HG03521 (cell line): ENCODE results near the gene MYOZ2.

Source experiments
- ATAC-seq: cut with Tn5 transposase; IDR thresholded peaks from one replicate; pipeline ENCODE4 v1.9.1; 2021; ENCODE audit warnings: mild to moderate bottlenecking, moderate library complexity; ENCODE audit not compliant: unreplicated experiment

Gene MYOZ2

DNA sequence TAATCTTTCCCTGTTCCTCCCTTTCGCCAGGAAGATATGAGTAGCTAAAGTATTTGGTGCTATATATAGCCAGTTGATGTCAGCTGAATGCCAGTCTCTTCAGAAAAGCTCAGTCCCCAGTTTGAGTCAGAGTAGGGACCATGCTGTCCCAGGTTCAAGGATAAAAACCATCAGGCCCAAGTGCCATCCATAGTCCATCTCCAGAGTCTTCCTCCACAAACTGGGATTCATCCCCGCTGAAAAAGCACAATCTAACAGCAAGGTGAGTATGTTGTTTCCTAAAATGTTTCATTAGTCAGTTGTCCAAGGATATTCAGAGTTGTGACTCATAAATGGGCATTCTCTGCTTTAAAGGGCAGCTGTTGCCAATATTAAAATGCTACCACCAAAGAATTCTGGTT, at the start of gene MYOZ2:
Gene MYOZ2, plus strand, starts transcription at position 112 of the 401 bp plus-strand sequence. CDS start 694 bp downstream, outside the sequence.
- ATAC-seq, result no peak

DNA sequence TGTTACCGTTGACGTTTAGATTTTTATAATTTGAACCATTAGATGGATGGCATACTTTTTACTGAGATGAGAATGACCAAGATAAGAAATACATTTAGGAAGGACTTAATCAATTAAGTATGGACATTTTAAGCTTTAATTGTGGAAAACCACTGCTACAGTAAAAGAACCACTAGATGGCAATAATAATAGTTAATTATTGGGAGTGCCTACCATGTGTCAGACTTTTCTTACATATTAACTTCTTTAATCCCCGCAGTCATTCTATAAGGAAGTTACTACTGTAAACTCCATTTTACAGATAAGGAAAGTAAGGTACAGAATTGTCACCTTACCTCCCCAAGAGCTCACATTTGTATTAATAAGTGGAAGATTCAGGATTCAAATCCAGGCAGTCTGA, 48.5 kb upstream of the MYOZ2 start:
- no peak for ATAC-seq

GRCh38 chr4:119087656-119088055, 48.0 kb upstream of the MYOZ2 start:
- no peak for ATAC-seq

GRCh38 chr4:119093042-119093827, 42.4 kb upstream of the MYOZ2 start:
- ATAC-seq, result no peak

DNA sequence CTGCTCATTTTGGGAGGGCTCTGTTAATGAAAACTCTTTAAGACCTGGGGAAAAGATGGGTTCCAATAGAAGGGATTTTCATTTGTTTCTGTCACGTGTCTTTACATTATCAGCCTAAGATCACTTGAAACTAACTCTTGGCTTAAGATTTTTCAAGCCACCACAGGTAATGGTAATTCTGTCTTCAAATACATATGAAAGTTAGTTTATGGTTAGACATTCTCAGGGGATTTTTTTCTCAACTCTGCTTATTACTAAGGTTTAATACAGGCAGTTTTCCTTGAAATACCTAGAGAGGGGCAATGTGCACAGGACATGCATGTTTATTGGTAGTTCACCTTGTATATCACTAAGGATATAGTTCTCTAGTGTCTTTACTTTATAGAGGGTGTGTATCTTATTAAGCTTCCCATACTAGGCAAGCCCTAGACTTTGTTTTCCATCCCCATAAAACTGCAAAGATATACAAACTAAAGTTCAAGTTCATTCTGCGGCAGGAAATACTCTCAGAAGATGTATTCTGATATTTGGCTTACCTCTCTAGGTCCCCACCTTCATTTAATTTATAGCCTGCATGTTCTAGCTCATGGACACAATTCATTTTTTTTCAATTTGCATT, 38.2 kb upstream of the MYOZ2 start:
- no peak for ATAC-seq

DNA sequence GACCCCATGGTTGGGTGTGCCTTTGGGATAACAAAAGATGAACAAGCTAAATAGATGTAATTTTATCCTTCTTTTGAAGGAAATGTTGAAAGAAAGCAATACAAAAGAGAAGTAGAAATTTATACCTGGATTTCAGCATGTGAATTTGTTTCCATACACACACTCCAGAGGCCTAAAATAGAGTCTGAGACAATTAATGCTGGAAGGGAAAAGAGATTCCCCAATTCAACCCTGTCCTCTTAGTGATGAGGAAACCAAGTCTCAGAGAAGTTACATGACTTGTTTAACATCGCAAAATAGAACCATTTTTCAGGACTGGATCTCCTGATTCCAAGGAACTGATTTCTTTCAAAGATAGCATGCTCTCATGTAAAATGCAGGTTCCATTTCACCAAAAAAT, 37.3 kb upstream of the MYOZ2 start:
- no peak for ATAC-seq

- ATAC-seq, result no peak
Observed at GRCh38 chr4:119099227-119099810, 36.3 kb upstream of the MYOZ2 start.

GRCh38 chr4:119100655-119101054, 35.0 kb upstream of the MYOZ2 start:
- ATAC-seq, result no peak

DNA sequence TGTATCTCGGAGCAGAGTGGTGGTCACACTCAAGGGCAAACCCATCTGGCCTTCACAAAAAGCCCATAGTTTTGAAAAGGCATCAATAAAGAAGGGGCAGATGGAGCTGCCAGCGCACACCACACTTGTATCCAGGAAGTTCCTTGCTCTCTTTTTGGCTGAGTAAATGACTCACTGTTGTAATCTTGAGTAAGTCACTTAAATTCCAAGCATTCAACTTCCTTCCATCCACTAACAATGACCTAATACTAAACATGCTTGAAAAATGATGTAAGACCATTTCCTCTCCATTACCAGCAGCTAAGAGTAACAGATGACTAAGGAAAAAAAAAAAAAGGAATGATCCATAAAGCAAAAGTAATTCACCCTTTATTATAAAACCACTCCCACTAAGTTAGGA, 32.4 kb upstream of the MYOZ2 start:
- ATAC-seq, result no peak

DNA sequence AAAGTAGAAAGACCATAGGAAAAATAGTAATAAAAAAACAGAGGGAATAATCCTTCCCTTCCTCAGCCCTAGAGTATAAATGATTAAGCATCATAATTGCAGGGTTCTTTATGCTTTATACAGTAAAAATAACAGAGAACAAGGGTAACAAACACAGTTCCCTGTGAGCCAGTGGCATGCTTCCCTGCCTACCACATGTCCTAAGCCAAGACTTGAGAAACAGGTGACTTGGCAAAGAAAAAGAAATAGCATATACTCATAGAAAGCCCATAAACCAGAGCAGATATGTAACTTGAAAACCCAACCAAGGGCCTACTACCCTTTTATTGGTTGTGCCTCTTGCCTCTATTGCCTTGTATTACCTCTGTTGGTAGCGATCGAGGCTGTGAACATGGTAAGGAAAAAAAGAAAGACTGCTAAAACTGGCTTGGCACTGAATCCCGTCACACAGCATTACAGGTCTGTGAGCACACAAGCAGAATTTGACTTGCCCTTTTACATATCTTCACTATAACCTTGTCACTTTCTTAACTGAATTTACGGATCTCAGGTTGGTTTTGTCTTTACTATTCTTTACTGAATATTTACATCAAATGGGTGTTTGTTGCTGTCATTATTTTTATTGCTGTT, 30.9 kb upstream of the MYOZ2 start:
- no peak for ATAC-seq

GRCh38 chr4:119105605-119106004, 30.0 kb upstream of the MYOZ2 start:
- no peak for ATAC-seq

GRCh38 chr4:119106036-119107000, 29.3 kb upstream of the MYOZ2 start:
- no peak for ATAC-seq

- no peak for ATAC-seq
Observed at GRCh38 chr4:119110121-119110520, 25.5 kb upstream of the MYOZ2 start.

GRCh38 chr4:119111296-119111695, 24.3 kb upstream of the MYOZ2 start:
- ATAC-seq, result no peak

- ATAC-seq, result no peak
Observed at GRCh38 chr4:119113033-119113655, 22.5 kb upstream of the MYOZ2 start.

DNA sequence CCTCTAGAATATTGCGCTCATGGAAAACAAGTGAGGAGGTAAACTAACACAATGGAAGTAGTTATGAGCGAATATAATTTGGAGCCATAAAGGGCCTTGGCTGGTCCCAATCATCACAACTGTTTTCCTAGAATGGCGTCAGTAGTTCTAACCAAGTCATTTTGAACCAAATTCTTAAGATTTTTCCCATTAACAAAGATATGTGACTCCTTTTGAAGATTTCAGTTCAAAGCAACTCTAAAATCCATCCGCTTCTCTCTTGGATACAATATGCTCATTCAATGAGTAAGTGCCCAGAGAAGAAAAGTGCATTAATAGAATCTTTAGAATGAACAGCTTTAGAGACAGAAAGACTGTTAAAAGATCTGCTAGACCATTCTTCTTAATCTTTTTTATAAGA, 19.6 kb upstream of the MYOZ2 start:
- no peak for ATAC-seq

GRCh38 chr4:119116925-119117900, 18.4 kb upstream of the MYOZ2 start:
- ATAC-seq, result no peak

DNA sequence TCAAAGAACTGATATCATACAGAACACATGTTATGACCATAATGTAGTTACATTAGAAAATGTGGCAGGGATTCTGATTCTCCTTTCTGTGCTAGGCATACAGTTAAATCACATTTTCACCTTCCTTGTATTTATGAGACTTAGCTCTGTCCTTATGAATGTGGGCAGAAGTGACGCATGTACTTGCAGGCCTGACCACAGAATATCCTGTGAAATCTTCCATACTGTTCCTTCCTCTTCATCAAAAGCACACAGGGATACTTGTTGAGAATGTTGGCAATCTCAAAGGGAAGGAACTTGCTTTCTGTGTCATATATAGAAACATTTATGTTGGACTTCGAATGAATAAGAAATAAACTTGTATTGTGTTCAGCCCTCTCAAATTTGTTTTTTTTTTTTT, 17.2 kb upstream of the MYOZ2 start:
- ATAC-seq, result no peak

GRCh38 chr4:119124352-119124751, 11.3 kb upstream of the MYOZ2 start:
- no peak for ATAC-seq
